Panc1 (cell line): ENCODE data around the gene NR6A1. TPM values are rescaled to one million over a fixed set of nuclear protein-coding genes. Genes with fewer than 3 reads are reported as not detected.
"Not testable (repeated sequence)": the region's sequence is repeated elsewhere in the genome, so short reads cannot be mapped to it uniquely, and the experiment has no call there.

ENCODE experiments used
- ATAC-seq: fragments of 200-7000 bp; cut with Tn5 transposase; 2 replicates; pipeline ENCODE4 v1.9.1; 2020; ENCODE audit warnings: mild to moderate bottlenecking, moderate library complexity
- BruUV-seq: library from RNA; stranded (reverse); fragments of 400-500 nt; replicated peaks from 2 replicates; lab custom pipeline; 2021; lab: Mats Ljungman, UMichigan
- CTCF ChIA-PET: fragments of 300-600 bp; sonication (Branson Sonifier 250); formaldehyde crosslinking; loops from one replicate; lab custom pipeline; 2022; ENCODE audit warnings: antibody characterized with exemption; lab: Charles Lee
- POLR2A ChIA-PET: fragments of 300-600 bp; sonication (Branson Sonifier 250); formaldehyde crosslinking; loops from one replicate; lab custom pipeline; 2022; ENCODE audit warnings: antibody characterized with exemption; lab: Charles Lee
- DNase-seq: peaks from one replicate; pipeline ENCODE4 v3.0.0-alpha.2; 2010; ENCODE audit warnings: low read depth, low spot score
- H3K27ac ChIP-seq: 2 replicates; pipeline ENCODE4 v1.5.1; 2011; ENCODE audit warnings: mild to moderate bottlenecking, low read length, inconsistent platforms
- H3K27me3 ChIP-seq: fragments of 200-500 bp; sonication (Bioruptor generic); 2 replicates; pipeline ENCODE4 v1.6.0; 2014; ENCODE audit warnings: low read length, inconsistent platforms; ENCODE audit not compliant: control insufficient read depth, insufficient read depth
- H3K36me3 ChIP-seq: fragments of 200-500 bp; sonication (Bioruptor generic); 2 replicates; pipeline ENCODE4 v1.5.1; 2014; ENCODE audit warnings: inconsistent platforms, mild to moderate bottlenecking, low read length, moderate library complexity; ENCODE audit not compliant: control insufficient read depth, insufficient read depth
- H3K4me1 ChIP-seq: 2 replicates; pipeline ENCODE4 v1.5.1; 2011; ENCODE audit warnings: inconsistent platforms, mild to moderate bottlenecking, low read length, moderate library complexity; ENCODE audit not compliant: control insufficient read depth, insufficient read depth
- H3K4me3 ChIP-seq, 2 experiments: 2 replicates each; pipeline ENCODE4 v1.5.1; 2011 to 2012; ENCODE audit warnings: low read depth in 2 of 2, low read length in 2 of 2, mild to moderate bottlenecking in 2 of 2, inconsistent platforms in 1 of 2, moderate library complexity in 1 of 2
- H3K9me3 ChIP-seq: fragments of 200-500 bp; sonication (Bioruptor generic); 2 replicates; pipeline ENCODE4 v1.5.1; 2014; ENCODE audit warnings: low read depth, mild to moderate bottlenecking, inconsistent platforms, low read length, moderate library complexity; ENCODE audit not compliant: control insufficient read depth, insufficient read depth
- CTCF ChIP-seq: fragments of 450-650 bp; IDR thresholded peaks from 2 replicates; pipeline ENCODE4 v1.5.1; 2017; ENCODE audit warnings: mild to moderate bottlenecking
- POLR2AphosphoS5 ChIP-seq: IDR thresholded peaks from 2 replicates; pipeline ENCODE4 v1.6.1; 2012; ENCODE audit warnings: mild to moderate bottlenecking, low read depth, low read length, moderate library complexity
- REST ChIP-seq, 2 experiments: IDR thresholded peaks; 2 replicates each; pipeline ENCODE4 v1.6.1; 2011 to 2012; ENCODE audit warnings: low read depth in 2 of 2, control low read depth in 1 of 2, low read length in 1 of 2, mild to moderate bottlenecking in 1 of 2, moderate library complexity in 1 of 2; ENCODE audit not compliant: insufficient read depth in 1 of 2
- SIN3A ChIP-seq: IDR thresholded peaks from 2 replicates; pipeline ENCODE4 v1.6.1; 2012; ENCODE audit warnings: low read depth, mild to moderate bottlenecking, low read length, moderate library complexity, borderline replicate concordance; ENCODE audit not compliant: insufficient read depth
- TCF7L2 ChIP-seq: IDR thresholded peaks from 2 replicates; pipeline ENCODE4 v1.6.1; 2011; ENCODE audit warnings: mild to moderate bottlenecking, low read depth, low read length, inconsistent platforms
- in situ Hi-C: cut with HindIII; loops from 2 replicates; pipeline ENCODE4 v1.10.0; 2016; ENCODE audit warnings: low sequenced_read_pairs, low pct_unique_long_range_greater_than_20kb
- intact Hi-C: fragments of 100-400 bp; cut with micrococcal nuclease; formaldehyde crosslinking; loops from one replicate; pipeline ENCODE4 v1.10.0; 2022; ENCODE audit not compliant: unreplicated experiment
- total RNA-seq: library from RNA; stranded (reverse); gene quantifications from one replicate; pipeline ENCODE4 v1.2.1, GENCODE V29; 2021; ENCODE audit not compliant: unreplicated experiment

NR6A1 gene
- total RNA-seq, 1 experiment from 2014 or later, result 7.6 TPM

- intact Hi-C loops (no loop called here), in situ Hi-C loops (no loop called here)
- Histone ChIP-seq H3K4me1 (peaks cover 33% of the 10 kb centered on the region), H3K27me3 (no peaks in the 10 kb centered on the region), H3K9me3 (no peaks in the 10 kb centered on the region), H3K4me3 (no peak overlapping the region), H3K27ac (peak overlapping the region; percentile 2; the same call in 1 of the 2 replicates), H3K36me3 (no peaks in the 10 kb centered on the region; the same call in 1 of the 2 replicates)
- ATAC-seq (peak; percentile 66), DNase-seq (no peak)
- BruUV-seq, result no TSS peak
- ChIA-PET POLR2A (no interaction called here), CTCF (no interaction called here)
- no peak for TF ChIP-seq SIN3A
- no peak for TF ChIP-seq POLR2AphosphoS5
- TF ChIP-seq TCF7L2, result no peak
- no peak for TF ChIP-seq CTCF
- TF ChIP-seq REST (IDR thresholded peaks at IDR 0.05; ENCODE audit: insufficient read depth in 1 of 2, low read depth in 2 of 2, low read length in 1 of 2), result no peak
Measured at GRCh38 chr9:124735121-124735520, 36.0 kb downstream of the NR6A1 start.

GRCh38 chr9:124734741-124735083 lies 36.4 kb downstream of the NR6A1 start:
- POLR2A ChIA-PET, result interaction anchor here (1.0 kb wide), 1 partner anchor 11 kb away, joined by 3 read pairs; no protein-coding TSS in a partner anchor
- CTCF ChIA-PET, intact Hi-C loops, in situ Hi-C loops, H3K36me3 ChIP-seq, H3K9me3 ChIP-seq, H3K27me3 ChIP-seq, DNase-seq, BruUV-seq, H3K4me3 ChIP-seq: not testable (repeated sequence)
- peaks cover 33% of the 10 kb centered on the region for H3K4me1 ChIP-seq
- peak; percentile 35; the same call in 1 of the 2 replicates for ATAC-seq
- H3K27ac ChIP-seq, result peak overlapping the region; percentile 2

GRCh38 chr9:124733964-124734740 lies 37.0 kb downstream of the NR6A1 start:
- ChIA-PET CTCF (interaction anchor here (0.9 kb wide), 1 partner anchor 30 kb away, joined by 4 read pairs; no protein-coding TSS in a partner anchor), POLR2A (interaction anchor here (1.0 kb wide), 1 partner anchor 12 kb away, joined by 3 read pairs; no protein-coding TSS in a partner anchor)
- DNase-seq (no peak), ATAC-seq (peak; percentile 60; the same call in 1 of the 2 replicates)
- intact Hi-C loops, result no loop called here
- BruUV-seq, result no TSS peak
- Histone ChIP-seq H3K36me3 (peaks cover 2% of the 10 kb centered on the region; the same call in 1 of the 2 replicates), H3K27ac (peak overlapping the region; percentile 31), H3K27me3 (no peaks in the 10 kb centered on the region), H3K4me3 (no peak overlapping the region), H3K9me3 (no peaks in the 10 kb centered on the region), H3K4me1 (peaks cover 33% of the 10 kb centered on the region)
- TF ChIP-seq CTCF (no peak), SIN3A (no peak), TCF7L2 (no peak), REST (IDR thresholded peaks at IDR 0.05; ENCODE audit: insufficient read depth in 1 of 2, low read depth in 2 of 2, low read length in 1 of 2) (no peak), POLR2AphosphoS5 (no peak)
- in situ Hi-C loops, result no loop called here
